ENCODE results near the gene CCDC88C.

Gene CCDC88C

DNA sequence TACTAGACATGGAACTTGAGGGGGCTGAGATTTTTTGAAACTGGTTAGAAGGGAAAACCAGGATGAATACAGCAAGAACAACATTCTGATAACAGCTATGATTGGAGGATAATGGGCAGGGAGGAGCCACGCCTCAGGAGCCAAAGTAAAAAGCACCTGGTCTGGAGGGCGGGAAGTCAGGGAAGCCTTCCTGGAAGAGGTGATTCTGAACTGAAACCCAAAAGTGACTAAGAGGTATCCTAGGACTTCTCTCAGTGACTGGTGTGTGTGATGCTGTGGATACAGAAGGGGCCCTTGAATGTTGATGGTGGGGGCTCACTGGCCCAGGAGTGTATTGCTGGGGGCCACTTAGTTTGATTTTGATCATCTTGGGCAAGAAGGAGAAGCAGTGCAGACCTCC, 154.3 kb downstream of the CCDC88C start:
- no peak for DNase-seq (ENCODE audit: low read depth, low spot score)
- H3K4me3 ChIP-seq (ENCODE audit: low read depth, low read length) = no peak overlapping the region
- TF ChIP-seq, protein P1, sequence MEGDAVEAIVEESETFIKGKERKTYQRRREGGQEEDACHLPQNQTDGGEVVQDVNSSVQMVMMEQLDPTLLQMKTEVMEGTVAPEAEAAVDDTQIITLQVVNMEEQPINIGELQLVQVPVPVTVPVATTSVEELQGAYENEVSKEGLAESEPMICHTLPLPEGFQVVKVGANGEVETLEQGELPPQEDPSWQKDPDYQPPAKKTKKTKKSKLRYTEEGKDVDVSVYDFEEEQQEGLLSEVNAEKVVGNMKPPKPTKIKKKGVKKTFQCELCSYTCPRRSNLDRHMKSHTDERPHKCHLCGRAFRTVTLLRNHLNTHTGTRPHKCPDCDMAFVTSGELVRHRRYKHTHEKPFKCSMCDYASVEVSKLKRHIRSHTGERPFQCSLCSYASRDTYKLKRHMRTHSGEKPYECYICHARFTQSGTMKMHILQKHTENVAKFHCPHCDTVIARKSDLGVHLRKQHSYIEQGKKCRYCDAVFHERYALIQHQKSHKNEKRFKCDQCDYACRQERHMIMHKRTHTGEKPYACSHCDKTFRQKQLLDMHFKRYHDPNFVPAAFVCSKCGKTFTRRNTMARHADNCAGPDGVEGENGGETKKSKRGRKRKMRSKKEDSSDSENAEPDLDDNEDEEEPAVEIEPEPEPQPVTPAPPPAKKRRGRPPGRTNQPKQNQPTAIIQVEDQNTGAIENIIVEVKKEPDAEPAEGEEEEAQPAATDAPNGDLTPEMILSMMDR (IDR thresholded peaks at IDR 0.05; ENCODE audit: insufficient read depth, low read length, missing control alignments) = no peak
- ChIA-PET POLR2A (no interaction called here), CTCF (interaction anchor here (2.8 kb wide), 1 partner anchor 21 kb away, joined by 14 read pairs; no protein-coding TSS in a partner anchor)

DNA sequence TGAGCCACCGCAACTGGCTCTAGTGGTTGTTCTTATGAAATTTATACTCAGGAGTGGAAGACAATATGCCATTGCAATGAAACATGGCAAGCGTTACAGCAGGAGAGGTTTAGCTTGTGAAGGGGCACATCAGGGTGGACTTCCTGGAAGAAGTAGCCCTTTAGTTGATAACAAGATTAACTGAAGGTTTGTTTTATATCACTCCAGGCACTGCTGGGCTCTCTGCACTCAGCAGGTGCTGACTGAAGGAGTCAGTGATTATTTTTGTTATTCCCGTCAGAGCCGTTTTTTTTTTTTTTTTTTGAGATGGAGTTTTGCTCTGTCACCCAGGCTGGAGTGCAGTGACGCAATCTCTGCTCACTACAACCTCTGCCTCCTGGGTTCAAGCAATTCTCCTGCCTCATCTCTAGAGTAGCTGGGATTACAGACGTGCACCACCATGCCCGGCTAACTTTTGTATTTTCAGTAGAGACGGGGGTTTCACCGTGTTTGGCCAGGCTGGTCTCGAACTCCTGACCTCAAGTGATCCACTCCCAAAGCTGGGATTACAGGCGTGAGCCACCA, 155.6 kb downstream of the CCDC88C start:
- CTCF ChIA-PET = no interaction called here
- no peak for DNase-seq (ENCODE audit: low read depth, low spot score)
- TF ChIP-seq, protein P1 (IDR thresholded peaks at IDR 0.05; ENCODE audit: insufficient read depth, low read length, missing control alignments) = no peak
- POLR2A ChIA-PET = no interaction called here
- no peak overlapping the region for H3K4me3 ChIP-seq (ENCODE audit: low read depth, low read length)

DNA sequence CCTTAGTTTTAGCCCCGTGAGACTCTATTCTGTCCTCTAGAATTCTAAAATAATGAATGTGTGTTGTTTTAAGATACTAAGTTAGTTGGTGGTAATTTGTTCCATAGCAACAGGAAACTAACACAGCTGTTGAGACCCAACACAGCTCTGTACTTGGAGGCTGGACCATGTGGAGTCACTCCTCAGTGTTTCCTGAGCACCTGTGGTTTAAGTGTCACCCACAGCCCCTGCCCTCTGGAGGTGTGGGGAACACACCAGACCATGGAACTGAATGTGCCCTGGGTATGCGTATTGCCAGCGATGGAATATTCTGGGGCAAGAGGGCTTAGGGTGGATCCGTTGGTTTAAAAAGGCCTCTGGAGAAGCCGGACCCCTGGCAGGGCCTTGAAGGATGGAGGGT, 156.5 kb downstream of the CCDC88C start:
- ChIA-PET POLR2A (no interaction called here), CTCF (interaction anchor here (0.6 to 1.2 kb wide), 2 partner anchors 18 to 359 kb away, joined by 3 read pairs; no protein-coding TSS in a partner anchor)
- TF ChIP-seq, protein P1 (IDR thresholded peaks at IDR 0.05; ENCODE audit: insufficient read depth, low read length, missing control alignments) = no peak
- DNase-seq (ENCODE audit: low read depth, low spot score) = no peak
- H3K4me3 ChIP-seq (ENCODE audit: low read depth, low read length) = no peak overlapping the region

DNA sequence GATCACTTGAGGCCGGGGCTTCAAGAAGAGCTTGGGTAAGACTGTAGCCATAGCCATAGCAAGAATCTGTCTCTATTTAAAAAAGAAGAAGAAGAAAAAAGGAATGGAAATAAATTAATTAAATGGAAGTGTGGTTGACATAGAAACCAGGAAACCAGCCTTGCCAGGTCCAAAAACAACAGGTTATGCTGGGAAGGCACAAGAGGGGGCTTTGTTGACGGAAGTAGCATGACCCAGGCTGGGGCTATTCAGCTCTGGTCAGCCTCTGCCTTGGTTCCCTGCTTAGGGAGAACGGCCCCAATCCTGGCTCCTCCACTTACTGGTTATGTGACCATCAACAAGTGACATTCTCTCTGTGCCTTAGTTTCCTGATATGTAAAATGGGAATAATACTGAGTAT, 158.7 kb downstream of the CCDC88C start:
- ChIA-PET CTCF (interaction anchor here (0.7 kb wide), 1 partner anchor 88 kb away, joined by 3 read pairs; no protein-coding TSS in a partner anchor), POLR2A (no interaction called here)
- H3K4me3 ChIP-seq (ENCODE audit: low read depth, low read length) = no peak overlapping the region
- TF ChIP-seq, protein P1 (IDR thresholded peaks at IDR 0.05; ENCODE audit: insufficient read depth, low read length, missing control alignments) = no peak
- DNase-seq (ENCODE audit: low read depth, low spot score) = no peak

DNA sequence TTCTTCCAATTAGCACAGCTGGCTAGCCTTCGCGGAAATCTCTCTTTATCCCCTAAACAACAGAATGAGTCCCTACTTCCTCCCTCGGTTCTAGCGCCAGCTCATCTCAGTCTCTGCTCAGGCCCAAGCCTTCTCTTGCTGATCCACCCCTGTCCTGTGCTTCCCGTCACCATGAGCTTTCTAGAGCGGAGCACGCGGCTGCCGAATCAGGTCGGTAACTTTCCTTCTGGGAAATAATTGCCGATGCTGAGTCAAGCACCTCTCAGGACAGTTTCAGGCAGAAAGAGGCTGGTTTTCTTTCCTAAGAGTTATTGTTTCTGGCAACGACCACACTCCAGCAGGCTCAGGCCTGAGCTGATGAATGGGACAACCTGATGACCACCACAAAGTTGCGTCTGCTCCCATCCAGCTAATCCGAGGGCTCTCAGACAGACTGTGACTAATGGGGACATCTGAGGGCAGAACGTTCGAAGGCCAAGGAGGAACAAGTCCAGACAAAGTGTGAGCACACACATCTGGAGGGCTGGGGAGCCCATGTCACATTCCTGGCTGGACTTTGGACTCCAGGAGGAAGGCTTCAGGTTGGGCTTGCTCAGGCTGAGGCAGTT, 159.5 kb downstream of the CCDC88C start:
- DNase-seq (ENCODE audit: low read depth, low spot score) = no peak
- TF ChIP-seq, protein P1 (IDR thresholded peaks at IDR 0.05; ENCODE audit: insufficient read depth, low read length, missing control alignments) = no peak
- no peak overlapping the region for H3K4me3 ChIP-seq (ENCODE audit: low read depth, low read length)
- POLR2A ChIA-PET = interaction anchor here (0.7 kb wide), 1 partner anchor 14 kb away, joined by 3 read pairs; the partner anchor contains the start of gene GPR68
- CTCF ChIA-PET = interaction anchor here (1.3 to 1.9 kb wide), 2 partner anchors 27 to 81 kb away, joined by 4 to 6 read pairs; no protein-coding TSS in a partner anchor

DNA sequence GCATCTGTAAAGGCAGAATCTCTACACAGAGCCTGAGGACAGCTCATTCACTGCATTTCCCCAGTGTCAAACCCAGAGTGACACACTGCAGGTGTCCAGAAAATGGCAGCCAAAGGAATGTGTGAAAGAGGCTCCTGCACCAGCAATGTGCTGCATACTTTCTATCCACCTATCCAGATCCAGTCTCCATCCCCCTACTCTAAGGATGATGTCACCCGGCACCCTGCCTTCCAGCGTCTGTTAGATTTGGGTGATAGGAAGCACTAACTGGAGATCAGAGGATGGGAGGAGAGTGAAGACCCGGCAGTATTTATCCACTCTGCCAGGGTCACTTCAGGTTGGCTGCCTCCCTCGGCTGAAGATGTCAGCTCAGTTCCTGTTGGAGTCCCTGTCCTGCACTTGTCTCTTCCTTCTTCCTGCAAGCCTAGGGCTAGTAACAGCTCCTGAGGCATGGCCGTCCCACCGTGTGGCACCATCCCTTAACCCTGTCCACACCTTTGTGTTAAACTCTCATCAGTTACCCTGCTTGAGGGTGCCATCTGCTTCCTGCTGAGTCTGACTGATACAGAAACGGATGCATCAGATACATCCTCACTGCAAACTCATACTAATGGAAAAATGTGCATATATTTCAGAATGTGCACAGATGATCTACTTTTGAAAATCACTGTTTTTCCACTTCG, 160.2 kb downstream of the CCDC88C start:
- ChIA-PET POLR2A (no interaction called here), CTCF (interaction anchor here (0.9 to 1.9 kb wide), 4 partner anchors 13 to 84 kb away, joined by 3 to 7 read pairs (median 5); no protein-coding TSS in a partner anchor)
- no peak for DNase-seq (ENCODE audit: low read depth, low spot score)
- TF ChIP-seq, protein P1 (IDR thresholded peaks at IDR 0.05; ENCODE audit: insufficient read depth, low read length, missing control alignments) = no peak
- H3K4me3 ChIP-seq (ENCODE audit: low read depth, low read length) = no peak overlapping the region

Data from AG04449 (cell line).